Measurements from ENCODE around the gene SPOCK2.
"Not testable (repeated sequence)": the region's sequence is repeated elsewhere in the genome, so short reads cannot be mapped to it uniquely, and the experiment has no call there.

SPOCK2 gene

GRCh38 chr10:72087969-72088888 lies at the start of gene SPOCK2:
Gene SPOCK2, minus strand, starts transcription at chr10:72088551. Its CDS starts 223 bp downstream, at chr10:72088328.
- peak; percentile 12 for DNase-seq (ENCODE audit: low spot score)

- DNase-seq (ENCODE audit: low spot score) = no peak
Measured at GRCh38 chr10:72137583-72137982, 49.2 kb upstream of the SPOCK2 start.

GRCh38 chr10:72136225-72136624 lies 47.9 kb upstream of the SPOCK2 start:
- DNase-seq (ENCODE audit: low spot score) = not testable (repeated sequence)

- DNase-seq (ENCODE audit: low spot score) = no peak
Measured at GRCh38 chr10:72134785-72135767, 46.7 kb upstream of the SPOCK2 start.

GRCh38 chr10:72133517-72133916 lies 45.2 kb upstream of the SPOCK2 start:
- no peak for DNase-seq (ENCODE audit: low spot score)

GRCh38 chr10:72132854-72133253 lies 44.5 kb upstream of the SPOCK2 start:
- DNase-seq (ENCODE audit: low spot score) = no peak

GRCh38 chr10:72127571-72127970 lies 39.2 kb upstream of the SPOCK2 start:
- DNase-seq (ENCODE audit: low spot score) = no peak

- no peak for DNase-seq (ENCODE audit: low spot score)
Measured at GRCh38 chr10:72126872-72127232, 38.5 kb upstream of the SPOCK2 start.

GRCh38 chr10:72126184-72126871 lies 38.0 kb upstream of the SPOCK2 start:
- peak; percentile 12 for DNase-seq (ENCODE audit: low spot score)

- no peak for DNase-seq (ENCODE audit: low spot score)
Measured at GRCh38 chr10:72124989-72125388, 36.6 kb upstream of the SPOCK2 start.

GRCh38 chr10:72124381-72124780 lies 36.0 kb upstream of the SPOCK2 start:
- no peak for DNase-seq (ENCODE audit: low spot score)

GRCh38 chr10:72123616-72124015 lies 35.3 kb upstream of the SPOCK2 start:
- DNase-seq (ENCODE audit: low spot score) = no peak

GRCh38 chr10:72122221-72122620 lies 33.9 kb upstream of the SPOCK2 start:
- DNase-seq (ENCODE audit: low spot score) = no peak

GRCh38 chr10:72121389-72121788 lies 33.0 kb upstream of the SPOCK2 start:
- no peak for DNase-seq (ENCODE audit: low spot score)

GRCh38 chr10:72116372-72116771 lies 28.0 kb upstream of the SPOCK2 start:
- no peak for DNase-seq (ENCODE audit: low spot score)

GRCh38 chr10:72114706-72115450 lies 26.5 kb upstream of the SPOCK2 start:
- DNase-seq (ENCODE audit: low spot score) = no peak

GRCh38 chr10:72110673-72111401 lies 22.5 kb upstream of the SPOCK2 start:
- no peak for DNase-seq (ENCODE audit: low spot score)

- DNase-seq (ENCODE audit: low spot score) = no peak
Measured at GRCh38 chr10:72109636-72110157, 21.3 kb upstream of the SPOCK2 start.

- DNase-seq (ENCODE audit: low spot score) = no peak
Measured at GRCh38 chr10:72108830-72109635, 20.7 kb upstream of the SPOCK2 start.

- DNase-seq (ENCODE audit: low spot score) = not testable (repeated sequence)
Measured at GRCh38 chr10:72108004-72108370, 19.6 kb upstream of the SPOCK2 start.

All from kidney capillary endothelial cell (primary cell).